SHP77 treated with DMSO at 0.1 percent for 48 hours (cell line): Measurements from ENCODE around the gene ENPP1.

ENCODE experiments used
- DNase-seq: peaks from one replicate; lab custom pipeline; 2025; lab: John Stamatoyannopoulos, UW

ENPP1 gene

DNA sequence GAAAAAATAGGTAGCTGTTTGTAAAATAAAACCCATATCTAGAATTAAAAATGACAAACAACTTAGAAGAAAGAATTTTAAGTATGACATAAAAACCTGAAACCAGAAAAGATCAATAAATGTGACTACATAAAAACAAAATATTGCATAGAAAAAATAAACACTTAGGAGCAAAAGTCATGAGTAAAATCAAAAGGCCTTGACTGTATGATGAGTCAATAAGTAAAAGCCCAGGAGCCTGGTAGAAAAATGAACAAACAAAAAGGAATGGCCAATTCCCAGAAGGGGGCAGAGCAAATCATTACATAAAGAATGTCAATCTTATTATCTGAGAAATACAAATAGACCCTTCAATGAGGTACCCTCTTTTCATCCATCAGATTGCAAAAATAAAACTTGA lies 20.7 kb upstream of the ENPP1 start:
- no peak for DNase-seq

- DNase-seq: no peak
Measured at GRCh38 chr6:131787766-131788712, 19.8 kb upstream of the ENPP1 start.

- DNase-seq: no peak
Measured at GRCh38 chr6:131789219-131789618, 18.6 kb upstream of the ENPP1 start.

GRCh38 chr6:131791476-131791875 lies 16.3 kb upstream of the ENPP1 start:
- no peak for DNase-seq

DNA sequence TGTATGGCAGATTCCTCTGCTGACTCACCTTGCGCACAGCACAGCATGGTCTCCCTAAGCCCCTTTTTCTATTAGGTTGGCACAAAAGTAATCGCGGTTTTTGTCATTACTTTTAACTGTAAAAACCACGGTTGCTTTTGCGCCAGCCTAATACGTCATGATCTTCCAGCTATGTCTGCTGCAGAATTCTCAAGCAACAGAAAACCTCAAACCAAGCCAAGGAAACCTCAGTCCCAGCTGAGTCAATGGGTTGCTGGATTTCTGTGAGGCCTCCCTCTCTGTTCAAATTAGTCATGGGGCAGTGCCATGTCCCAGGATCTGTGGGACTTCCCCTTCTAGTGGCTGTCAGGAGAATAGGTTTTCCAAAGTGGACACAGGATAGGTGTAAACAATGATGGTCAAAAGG lies 15.7 kb upstream of the ENPP1 start:
- DNase-seq: no peak

DNA sequence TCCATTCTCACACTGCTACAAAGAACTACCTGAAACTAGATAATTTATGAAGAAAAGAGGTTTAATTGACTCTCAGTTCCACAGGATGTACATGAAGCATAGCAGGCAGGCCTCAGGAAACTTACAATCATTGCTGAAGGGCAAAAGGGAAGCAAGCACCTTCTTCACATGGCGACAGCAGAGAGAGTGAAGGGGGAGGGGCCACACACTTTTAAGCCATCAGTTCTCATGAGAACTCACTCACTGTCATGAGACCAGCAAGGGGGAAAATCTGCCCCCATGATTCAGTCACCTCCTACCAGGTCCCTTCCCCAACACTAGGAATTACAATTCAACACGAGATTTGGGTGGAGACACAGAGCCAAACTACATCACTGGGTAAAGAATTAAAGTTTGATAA lies 12.5 kb upstream of the ENPP1 start:
- DNase-seq: no peak

GRCh38 chr6:131802347-131802746 lies 5.5 kb upstream of the ENPP1 start:
- no peak for DNase-seq

GRCh38 chr6:131803007-131803769 lies 4.6 kb upstream of the ENPP1 start:
- DNase-seq: no peak

- DNase-seq: no peak
Measured at GRCh38 chr6:131804131-131804530, 3.7 kb upstream of the ENPP1 start.

DNA sequence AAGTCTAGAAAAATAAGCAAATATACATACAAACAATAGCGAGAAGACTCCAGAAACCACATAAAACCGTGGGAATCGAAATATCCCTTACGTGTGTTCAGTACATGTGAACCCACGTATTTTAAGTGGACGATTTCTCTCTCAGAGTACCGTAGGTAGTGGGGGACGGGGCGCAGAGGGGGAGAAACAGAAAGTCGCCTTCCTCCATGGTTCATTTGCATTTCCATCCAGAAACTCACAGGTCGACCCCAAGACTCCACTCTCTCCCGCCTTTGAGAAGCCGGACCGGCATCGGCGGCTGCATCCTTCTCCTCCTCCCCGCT lies 538 bp upstream of the ENPP1 start:
- DNase-seq: no peak

GRCh38 chr6:131808460-131809269 lies 845 bp downstream of the ENPP1 start:
- DNase-seq: no peak

DNA sequence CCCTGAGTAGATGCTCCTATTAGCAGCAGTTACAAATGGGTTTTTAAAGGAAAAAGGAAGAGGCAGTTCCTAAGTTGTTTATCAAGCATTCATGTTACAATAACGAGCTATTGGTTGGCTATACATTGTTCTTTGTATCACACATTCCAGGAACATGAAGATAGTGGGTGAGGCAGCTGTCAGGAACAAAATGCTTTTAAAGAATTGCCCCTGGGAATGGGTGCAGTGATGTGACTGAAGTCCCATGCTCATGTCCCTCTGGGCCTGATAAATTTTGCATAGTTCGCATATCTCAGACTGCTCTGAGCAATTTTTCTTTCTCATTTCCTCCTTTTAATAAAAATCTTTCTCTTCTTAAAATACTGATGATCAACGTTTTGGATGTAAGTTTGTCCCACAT lies 3.7 kb downstream of the ENPP1 start:
- no peak for DNase-seq

GRCh38 chr6:131813991-131814390 lies 6.2 kb downstream of the ENPP1 start:
- no peak for DNase-seq

DNA sequence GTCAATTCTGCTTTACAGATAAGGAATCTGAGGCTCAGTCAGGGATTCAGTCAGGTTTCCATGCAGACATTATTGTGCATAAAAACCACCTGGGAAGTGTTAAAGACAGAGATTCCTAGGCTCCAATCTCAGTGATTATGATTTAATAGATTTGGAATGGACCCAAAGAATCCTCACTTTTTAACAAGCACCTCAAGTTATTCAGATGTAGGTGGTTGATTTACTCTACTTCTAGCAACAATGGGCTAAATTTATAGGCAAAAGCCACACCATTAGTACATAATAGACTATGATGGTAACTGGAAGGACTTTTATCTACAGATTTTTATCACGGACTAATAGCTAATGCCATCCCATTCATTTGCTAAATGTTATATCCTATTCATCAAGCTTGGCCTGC lies 9.0 kb downstream of the ENPP1 start:
- no peak for DNase-seq

DNA sequence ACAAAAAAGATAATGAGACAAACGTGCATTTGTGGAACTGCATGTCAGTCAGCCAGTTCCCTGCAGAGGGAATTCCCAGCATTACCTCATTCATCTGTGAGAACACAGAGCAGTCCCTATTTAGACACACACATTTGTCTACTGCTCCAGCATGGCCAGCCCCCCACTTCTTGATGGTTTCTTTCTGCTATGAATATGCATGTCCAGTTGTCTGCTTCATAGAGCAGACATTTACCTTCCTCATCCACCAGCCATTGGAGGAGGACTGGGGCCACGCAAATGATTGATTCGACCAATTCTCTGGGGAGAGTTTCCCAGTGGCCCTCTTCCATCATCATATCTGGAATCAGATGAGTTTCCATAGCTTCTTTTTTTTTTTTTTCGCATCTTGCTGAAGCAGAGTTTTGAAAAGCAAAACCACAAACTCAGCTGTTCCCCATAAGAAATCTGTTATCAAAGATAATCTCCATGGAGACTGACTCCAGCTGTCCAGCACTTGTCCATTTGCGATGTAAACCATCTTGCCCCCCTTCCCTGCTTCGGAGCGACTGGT lies 11.8 kb downstream of the ENPP1 start:
- no peak for DNase-seq

DNA sequence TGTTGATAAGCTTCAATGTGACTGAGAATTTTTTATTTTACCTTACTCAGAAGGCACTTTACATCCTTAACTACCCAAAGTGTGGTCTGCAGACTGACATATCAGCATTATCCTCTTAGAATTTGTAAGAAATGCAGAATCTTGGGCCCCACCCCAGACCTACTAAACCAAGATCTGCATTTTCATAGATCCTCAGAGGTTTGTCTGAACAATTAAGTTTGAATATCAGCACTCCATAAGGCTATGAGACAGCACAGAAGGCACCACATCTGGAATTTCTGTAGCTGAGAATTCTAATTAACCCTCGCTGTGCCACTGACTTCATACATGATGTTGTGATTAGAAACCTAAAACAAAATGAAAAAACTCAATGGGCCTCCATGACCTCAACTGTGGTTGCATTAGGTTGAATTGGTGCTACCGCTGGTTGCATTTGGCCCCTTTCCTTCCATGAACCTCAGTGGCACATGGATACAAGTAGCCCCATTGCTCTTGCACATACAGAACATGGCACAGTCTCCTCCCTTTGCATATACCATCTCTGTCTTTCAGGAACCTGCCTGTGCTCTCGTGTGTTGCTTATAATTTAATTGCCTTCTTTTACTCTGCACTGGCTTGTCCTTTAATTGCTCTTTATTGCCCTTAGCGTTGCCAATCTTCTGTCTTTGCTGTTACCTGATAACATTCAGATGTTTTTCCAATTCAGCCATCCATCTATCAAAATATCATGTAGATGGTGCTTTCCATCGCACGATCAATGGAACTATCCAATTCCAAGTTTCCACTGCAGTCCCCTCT lies 13.4 kb downstream of the ENPP1 start:
- no peak for DNase-seq

DNA sequence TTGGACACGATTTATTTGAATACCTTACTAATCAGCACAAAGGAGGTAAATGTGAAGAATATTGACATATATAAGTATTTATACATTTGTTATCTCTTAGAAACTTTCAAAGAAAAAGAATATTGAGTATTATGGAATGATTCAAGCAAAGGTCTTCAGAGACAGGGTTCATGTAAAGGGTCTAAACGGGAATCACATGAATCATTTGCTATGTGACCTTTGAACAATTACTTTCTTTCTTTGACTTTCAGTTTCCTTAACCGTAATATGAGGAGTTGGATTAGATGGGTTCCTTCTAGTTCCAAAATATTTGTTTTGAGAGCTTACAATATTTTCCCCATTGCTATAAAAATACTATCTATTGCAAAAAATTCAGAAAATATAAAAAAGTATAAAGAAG lies 14.3 kb downstream of the ENPP1 start:
- no peak for DNase-seq

- DNase-seq: no peak
Measured at GRCh38 chr6:131823276-131823902, 15.6 kb downstream of the ENPP1 start.

DNA sequence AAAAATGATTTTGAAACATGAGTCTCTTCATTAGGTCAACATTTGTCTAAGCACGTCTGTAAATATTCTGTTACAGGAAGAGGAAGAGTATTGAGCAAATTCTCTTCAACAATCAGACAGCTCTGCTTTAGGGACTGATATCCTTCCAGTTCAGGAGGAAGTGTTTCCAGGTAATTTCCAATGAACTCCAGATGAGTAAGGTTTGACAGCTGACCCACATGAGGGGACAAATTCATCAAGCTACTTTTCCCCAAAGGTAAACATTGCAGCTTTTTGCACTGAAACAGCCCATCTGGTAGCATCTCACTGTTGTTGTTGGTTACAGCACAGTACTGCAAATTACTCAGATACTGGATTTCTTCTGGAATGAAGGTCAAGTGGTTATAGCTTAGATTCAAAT lies 18.1 kb downstream of the ENPP1 start:
- no peak for DNase-seq

DNA sequence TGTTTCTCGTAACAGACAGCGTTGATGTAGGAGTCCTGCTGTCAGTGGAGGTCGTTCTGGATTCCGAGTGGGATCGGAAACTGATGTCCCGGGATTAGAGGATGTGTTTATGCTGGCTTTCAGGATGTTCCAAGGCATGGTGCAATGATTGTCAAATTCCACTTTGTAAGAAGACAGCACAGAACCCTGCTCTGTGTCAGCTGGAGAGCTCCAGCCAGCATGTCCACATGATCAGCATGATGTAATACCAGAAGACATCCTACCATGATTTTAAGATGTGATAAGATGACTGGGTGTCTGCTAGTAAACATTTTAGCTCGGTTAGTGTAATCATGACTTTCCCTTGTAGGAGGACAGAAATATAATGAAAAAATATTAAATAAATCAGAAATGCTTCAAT lies 20.3 kb downstream of the ENPP1 start:
- no peak for DNase-seq

- DNase-seq: no peak
Measured at GRCh38 chr6:131828951-131829350, 21.1 kb downstream of the ENPP1 start.
